MM.1S (cell line): ENCODE data around the gene RFNG.
A peak's percentile ranks its signal among the peaks of the same experiment; 100 is the strongest.

Experiments used
- DNase-seq: peaks from one replicate; pipeline ENCODE4 v3.0.0-alpha.2; 2015
- H2AFZ ChIP-seq: fragments of 300-600 bp; sonication (generic); 2 replicates; pipeline ENCODE4 v1.6.0; 2016; ENCODE audit warnings: antibody characterized with exemption, low read length
- H3F3A ChIP-seq: fragments of 300-600 bp; sonication (generic); 2 replicates; pipeline ENCODE4 v1.6.1; 2016; ENCODE audit warnings: mild to moderate bottlenecking, antibody characterized with exemption, low read length, moderate library complexity, mixed read lengths; ENCODE audit not compliant: insufficient read depth
- H3K27ac ChIP-seq: fragments of 300-600 bp; sonication (generic); 2 replicates; pipeline ENCODE4 v1.5.1; 2016; ENCODE audit warnings: mild to moderate bottlenecking, low read length
- H3K27me3 ChIP-seq: fragments of 300-600 bp; sonication (generic); replicated peaks from 2 replicates; pipeline ENCODE4 v1.6.0; 2016; ENCODE audit warnings: low read length; ENCODE audit not compliant: insufficient read depth
- H3K36me3 ChIP-seq: fragments of 300-600 bp; sonication (generic); replicated peaks from 2 replicates; pipeline ENCODE4 v1.6.1; 2016; ENCODE audit warnings: mild to moderate bottlenecking, low read length, mixed read lengths; ENCODE audit not compliant: insufficient read depth
- H3K4me1 ChIP-seq: fragments of 300-600 bp; sonication (generic); 2 replicates; pipeline ENCODE4 v1.6.1; 2016; ENCODE audit warnings: low read length, mixed read lengths
- H3K4me2 ChIP-seq: fragments of 300-600 bp; sonication (generic); 2 replicates; pipeline ENCODE4 v1.6.0; 2016; ENCODE audit warnings: low read depth, low read length
- H3K4me3 ChIP-seq: fragments of 300-600 bp; sonication (generic); 2 replicates; pipeline ENCODE4 v1.5.1; 2016; ENCODE audit warnings: low read length, mixed read lengths
- H3K79me2 ChIP-seq: fragments of 300-600 bp; sonication (generic); 2 replicates; pipeline ENCODE4 v1.6.1; 2016; ENCODE audit warnings: mixed run types, low read length, mixed read lengths
- H3K9ac ChIP-seq: fragments of 300-600 bp; sonication (generic); 2 replicates; pipeline ENCODE4 v1.6.1; 2016; ENCODE audit warnings: low read length, mixed read lengths
- H3K9me2 ChIP-seq: fragments of 300-600 bp; sonication (generic); replicated peaks from 2 replicates; pipeline ENCODE4 v1.6.1; 2016; ENCODE audit warnings: mild to moderate bottlenecking, low read length, mixed read lengths; ENCODE audit not compliant: insufficient read depth
- H3K9me3 ChIP-seq: fragments of 300-600 bp; sonication (generic); replicated peaks from 2 replicates; pipeline ENCODE4 v1.6.1; 2016; ENCODE audit warnings: mild to moderate bottlenecking, low read length, mixed read lengths; ENCODE audit not compliant: insufficient read depth
- H4K20me1 ChIP-seq: fragments of 300-600 bp; sonication (generic); 2 replicates; pipeline ENCODE4 v1.6.1; 2016; ENCODE audit warnings: mild to moderate bottlenecking, low read length, moderate library complexity, mixed read lengths; ENCODE audit not compliant: insufficient read depth
- EZH2 ChIP-seq: fragments of 300-600 bp; sonication (generic); optimal IDR thresholded peaks from 2 replicates; pipeline ENCODE3; 2017; ENCODE audit warnings: low read depth, mild to moderate bottlenecking, antibody characterized with exemption, low read length, mixed read lengths
- EZH2phosphoT487 ChIP-seq: fragments of 300-600 bp; sonication (generic); IDR thresholded peaks from 2 replicates; pipeline ENCODE4 v1.6.1; 2018; ENCODE audit warnings: antibody characterized with exemption, low read length
- TF ChIP-seq, protein P1 (sequence below): fragments of 300-600 bp; sonication (generic); IDR thresholded peaks from 2 replicates; pipeline ENCODE4 v1.5.1; 2016; ENCODE audit warnings: antibody characterized with exemption, low read length, mixed read lengths

Gene RFNG

DNA sequence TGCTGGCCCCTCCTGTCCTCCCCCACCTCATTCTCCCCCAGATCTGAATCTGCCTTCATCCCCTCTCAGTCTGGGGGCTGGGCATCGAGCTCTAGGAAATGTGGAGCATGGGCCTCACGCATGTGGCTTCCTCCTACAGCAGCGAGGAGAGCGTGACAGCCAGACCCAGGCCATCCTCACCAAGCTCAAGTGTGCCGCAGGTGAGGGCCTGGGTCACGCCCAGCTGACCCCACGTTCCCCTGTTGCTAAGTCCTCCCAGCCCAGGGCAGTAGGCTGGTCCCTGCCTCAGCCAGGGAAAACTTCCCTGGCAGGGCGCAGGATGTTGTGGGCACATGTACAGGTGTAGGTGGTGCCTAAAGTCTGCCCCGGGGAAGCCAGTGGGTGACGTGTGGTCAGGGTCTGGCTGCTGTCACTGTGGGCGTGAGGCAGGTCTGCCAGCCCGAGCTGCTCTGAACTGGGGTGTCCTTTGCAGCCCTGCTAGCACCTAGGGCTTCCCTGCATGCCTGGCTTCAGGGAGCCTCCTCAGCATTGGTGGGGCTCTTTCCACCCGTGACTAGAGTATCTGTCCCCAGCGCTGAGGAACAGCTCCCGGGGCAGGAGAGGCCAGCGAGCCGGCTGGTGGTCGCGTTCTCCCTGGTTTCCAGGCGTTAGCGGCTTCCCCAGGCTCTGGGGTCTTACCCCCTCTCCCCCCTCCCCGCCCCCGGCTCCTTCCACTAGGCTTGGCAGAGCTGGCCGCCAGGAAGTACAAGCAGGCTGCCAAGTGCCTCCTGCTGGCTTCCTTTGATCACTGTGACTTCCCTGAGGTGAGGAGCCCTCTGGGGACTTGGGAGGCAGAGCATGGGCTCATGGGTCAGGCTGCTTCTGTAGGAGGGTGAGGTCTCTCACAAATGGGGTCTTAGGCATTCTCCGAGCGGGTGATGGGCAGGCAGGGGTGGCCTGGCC, 3.7 kb upstream of the RFNG start:
- no peak overlapping the region for H2AFZ ChIP-seq
- H3K9me3 ChIP-seq = no peaks in the 10 kb centered on the region
- no peaks in the 10 kb centered on the region for H3K27me3 ChIP-seq
- H3K27ac ChIP-seq = no peak overlapping the region
- DNase-seq = no peak
- H3K4me3 ChIP-seq = no peak overlapping the region
- no peaks in the 10 kb centered on the region for H3K9me2 ChIP-seq
- H3K4me2 ChIP-seq = no peak overlapping the region
- no peaks in the 10 kb centered on the region for H3K36me3 ChIP-seq
- TF ChIP-seq EZH2 (no peak), EZH2phosphoT487 (no peak)
- TF ChIP-seq, protein P1, sequence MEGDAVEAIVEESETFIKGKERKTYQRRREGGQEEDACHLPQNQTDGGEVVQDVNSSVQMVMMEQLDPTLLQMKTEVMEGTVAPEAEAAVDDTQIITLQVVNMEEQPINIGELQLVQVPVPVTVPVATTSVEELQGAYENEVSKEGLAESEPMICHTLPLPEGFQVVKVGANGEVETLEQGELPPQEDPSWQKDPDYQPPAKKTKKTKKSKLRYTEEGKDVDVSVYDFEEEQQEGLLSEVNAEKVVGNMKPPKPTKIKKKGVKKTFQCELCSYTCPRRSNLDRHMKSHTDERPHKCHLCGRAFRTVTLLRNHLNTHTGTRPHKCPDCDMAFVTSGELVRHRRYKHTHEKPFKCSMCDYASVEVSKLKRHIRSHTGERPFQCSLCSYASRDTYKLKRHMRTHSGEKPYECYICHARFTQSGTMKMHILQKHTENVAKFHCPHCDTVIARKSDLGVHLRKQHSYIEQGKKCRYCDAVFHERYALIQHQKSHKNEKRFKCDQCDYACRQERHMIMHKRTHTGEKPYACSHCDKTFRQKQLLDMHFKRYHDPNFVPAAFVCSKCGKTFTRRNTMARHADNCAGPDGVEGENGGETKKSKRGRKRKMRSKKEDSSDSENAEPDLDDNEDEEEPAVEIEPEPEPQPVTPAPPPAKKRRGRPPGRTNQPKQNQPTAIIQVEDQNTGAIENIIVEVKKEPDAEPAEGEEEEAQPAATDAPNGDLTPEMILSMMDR = no peak
- H4K20me1 ChIP-seq = no peaks in the 10 kb centered on the region
- H3K9ac ChIP-seq = no peak overlapping the region
- H3K79me2 ChIP-seq = peaks cover 24% of the 10 kb centered on the region
- peaks cover 3% of the 10 kb centered on the region; the same call in 1 of the 2 replicates for H3F3A ChIP-seq
- H3K4me1 ChIP-seq = peaks cover 7% of the 10 kb centered on the region; the same call in 1 of the 2 replicates

DNA sequence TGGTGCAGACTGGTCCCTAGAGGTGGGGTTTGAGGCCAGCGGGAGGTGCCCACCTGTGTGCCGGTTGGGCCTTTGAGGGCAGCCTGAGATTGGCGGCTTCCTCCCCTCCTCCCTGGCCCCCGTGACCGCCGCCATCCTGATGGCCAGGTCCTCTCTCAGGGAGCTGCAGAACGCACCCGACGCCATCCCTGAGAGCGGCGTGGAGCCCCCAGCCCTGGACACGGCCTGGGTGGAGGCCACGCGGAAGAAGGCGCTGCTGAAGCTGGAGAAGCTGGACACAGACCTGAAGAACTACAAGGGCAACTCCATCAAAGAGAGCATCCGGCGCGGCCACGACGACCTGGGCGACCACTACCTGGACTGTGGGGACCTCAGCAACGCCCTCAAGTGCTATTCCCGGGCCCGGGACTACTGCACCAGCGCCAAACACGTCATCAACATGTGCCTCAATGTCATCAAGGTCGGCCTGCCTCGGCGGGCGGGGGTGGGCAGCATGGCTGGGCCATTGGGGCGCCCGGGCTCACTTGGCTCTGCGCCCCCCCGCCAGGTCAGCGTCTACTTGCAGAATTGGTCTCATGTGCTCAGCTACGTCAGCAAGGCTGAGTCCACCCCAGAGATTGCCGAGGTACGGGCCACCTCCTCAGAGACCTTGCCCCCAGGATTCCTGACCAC, 2.9 kb upstream of the RFNG start:
- Histone ChIP-seq H3K4me3 (no peak overlapping the region), H3K9ac (no peak overlapping the region), H3K79me2 (peaks cover 24% of the 10 kb centered on the region), H4K20me1 (no peaks in the 10 kb centered on the region), H3F3A (no peaks in the 10 kb centered on the region; the same call in 1 of the 2 replicates), H3K4me1 (peaks cover 7% of the 10 kb centered on the region; the same call in 1 of the 2 replicates), H3K27me3 (no peaks in the 10 kb centered on the region), H2AFZ (no peak overlapping the region), H3K4me2 (no peak overlapping the region), H3K36me3 (no peaks in the 10 kb centered on the region), H3K9me3 (no peaks in the 10 kb centered on the region), H3K27ac (no peak overlapping the region), H3K9me2 (no peaks in the 10 kb centered on the region)
- no peak for DNase-seq
- TF ChIP-seq EZH2phosphoT487 (no peak), EZH2 (no peak)
- TF ChIP-seq, protein P1 = no peak

GRCh38 chr17:82053556-82054263, 2.1 kb upstream of the RFNG start:
- H3K36me3 ChIP-seq = no peaks in the 10 kb centered on the region
- no peak overlapping the region for H3K9ac ChIP-seq
- no peak for DNase-seq

More at GRCh38 chr17:82053556-82054263, 2.1 kb upstream of the RFNG start:
- H3F3A ChIP-seq = no peaks in the 10 kb centered on the region; the same call in 1 of the 2 replicates
- no peaks in the 10 kb centered on the region for H3K9me3 ChIP-seq
- no peak overlapping the region for H3K27ac ChIP-seq
- H3K9me2 ChIP-seq = no peaks in the 10 kb centered on the region
- no peak for TF ChIP-seq EZH2phosphoT487
- TF ChIP-seq, protein P1 = no peak
- no peak for TF ChIP-seq EZH2
- no peak overlapping the region for H3K4me3 ChIP-seq
- H3K4me2 ChIP-seq = peak overlapping the region; percentile 98; the same call in 1 of the 2 replicates
- peaks cover 24% of the 10 kb centered on the region for H3K79me2 ChIP-seq
- H3K4me1 ChIP-seq = peaks cover 7% of the 10 kb centered on the region; the same call in 1 of the 2 replicates
- no peak overlapping the region for H2AFZ ChIP-seq
- no peaks in the 10 kb centered on the region for H3K27me3 ChIP-seq
- no peaks in the 10 kb centered on the region for H4K20me1 ChIP-seq
